Glutamatergic neuron (in vitro differentiated cells): ENCODE results near the gene PFDN1. TPM values are rescaled to one million over a fixed set of nuclear protein-coding genes. Genes with fewer than 3 reads are reported as not detected.

Source experiments
- DNase-seq: peaks from one replicate; pipeline ENCODE4 v3.0.0; 2022
- H3K27ac Mint-ChIP-seq: one replicate; pipeline ENCODE4 v1.8.0; 2020; ENCODE audit warnings: mild to moderate bottlenecking, mixed read lengths, inconsistent platforms; ENCODE audit not compliant: unreplicated experiment
- H3K27me3 Mint-ChIP-seq: one replicate; pipeline ENCODE4 v1.8.0; 2020; ENCODE audit warnings: mild to moderate bottlenecking, moderate library complexity, mixed read lengths, inconsistent platforms; ENCODE audit not compliant: unreplicated experiment
- H3K36me3 Mint-ChIP-seq: one replicate; pipeline ENCODE4 v1.8.0; 2020; ENCODE audit warnings: mild to moderate bottlenecking, mixed read lengths, inconsistent platforms; ENCODE audit not compliant: unreplicated experiment
- H3K4me1 Mint-ChIP-seq: one replicate; pipeline ENCODE4 v1.8.0; 2020; ENCODE audit warnings: mild to moderate bottlenecking, low read depth, mixed read lengths, inconsistent platforms; ENCODE audit not compliant: unreplicated experiment
- H3K4me3 Mint-ChIP-seq: one replicate; pipeline ENCODE4 v1.8.0; 2020; ENCODE audit warnings: mild to moderate bottlenecking, mixed read lengths, inconsistent platforms; ENCODE audit not compliant: unreplicated experiment
- H3K9me3 Mint-ChIP-seq: one replicate; pipeline ENCODE4 v1.8.0; 2020; ENCODE audit warnings: mild to moderate bottlenecking, moderate library complexity, mixed read lengths, inconsistent platforms; ENCODE audit not compliant: unreplicated experiment
- total RNA-seq: library from RNA; stranded (reverse); fragmentation: NEBNext Ultra II Directional; extraction: Animal tissue kit (Norgen Biotek cat#: 25700); gene quantifications from one replicate; pipeline ENCODE4 v1.2.1, GENCODE V29; 2021; ENCODE audit not compliant: unreplicated experiment
- TF ChIP-seq, protein P1 (sequence below): fragments of 200-600 bp; sonication (generic); IDR thresholded peaks from one replicate; pipeline ENCODE4 v1.5.0; 2021; ENCODE audit not compliant: partially characterized antibody, unreplicated experiment

The PFDN1 gene
- total RNA-seq, 1 donor from 2014 or later = 67.7 TPM

GRCh38 chr5:140217299-140218026 lies 85.4 kb downstream of the PFDN1 start:
- Mint-ChIP-seq H3K4me1 (no peaks in the 10 kb centered on the region), H3K9me3 (no peaks in the 10 kb centered on the region), H3K27me3 (no peaks in the 10 kb centered on the region), H3K36me3 (no peaks in the 10 kb centered on the region), H3K27ac (no peak overlapping the region), H3K4me3 (no peak overlapping the region)
- TF ChIP-seq, protein P1, sequence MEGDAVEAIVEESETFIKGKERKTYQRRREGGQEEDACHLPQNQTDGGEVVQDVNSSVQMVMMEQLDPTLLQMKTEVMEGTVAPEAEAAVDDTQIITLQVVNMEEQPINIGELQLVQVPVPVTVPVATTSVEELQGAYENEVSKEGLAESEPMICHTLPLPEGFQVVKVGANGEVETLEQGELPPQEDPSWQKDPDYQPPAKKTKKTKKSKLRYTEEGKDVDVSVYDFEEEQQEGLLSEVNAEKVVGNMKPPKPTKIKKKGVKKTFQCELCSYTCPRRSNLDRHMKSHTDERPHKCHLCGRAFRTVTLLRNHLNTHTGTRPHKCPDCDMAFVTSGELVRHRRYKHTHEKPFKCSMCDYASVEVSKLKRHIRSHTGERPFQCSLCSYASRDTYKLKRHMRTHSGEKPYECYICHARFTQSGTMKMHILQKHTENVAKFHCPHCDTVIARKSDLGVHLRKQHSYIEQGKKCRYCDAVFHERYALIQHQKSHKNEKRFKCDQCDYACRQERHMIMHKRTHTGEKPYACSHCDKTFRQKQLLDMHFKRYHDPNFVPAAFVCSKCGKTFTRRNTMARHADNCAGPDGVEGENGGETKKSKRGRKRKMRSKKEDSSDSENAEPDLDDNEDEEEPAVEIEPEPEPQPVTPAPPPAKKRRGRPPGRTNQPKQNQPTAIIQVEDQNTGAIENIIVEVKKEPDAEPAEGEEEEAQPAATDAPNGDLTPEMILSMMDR = no peak
- no peak for DNase-seq

- DNase-seq = no peak
- no peak overlapping the region for H3K4me3 Mint-ChIP-seq
- H3K27ac Mint-ChIP-seq = no peak overlapping the region
- no peaks in the 10 kb centered on the region for H3K36me3 Mint-ChIP-seq
- no peaks in the 10 kb centered on the region for H3K27me3 Mint-ChIP-seq
- H3K9me3 Mint-ChIP-seq = no peaks in the 10 kb centered on the region
- H3K4me1 Mint-ChIP-seq = no peaks in the 10 kb centered on the region
- TF ChIP-seq, protein P1 = no peak
These were observed 86.3 kb downstream of the PFDN1 start for GRCh38 chr5:140216478-140217074.

DNA sequence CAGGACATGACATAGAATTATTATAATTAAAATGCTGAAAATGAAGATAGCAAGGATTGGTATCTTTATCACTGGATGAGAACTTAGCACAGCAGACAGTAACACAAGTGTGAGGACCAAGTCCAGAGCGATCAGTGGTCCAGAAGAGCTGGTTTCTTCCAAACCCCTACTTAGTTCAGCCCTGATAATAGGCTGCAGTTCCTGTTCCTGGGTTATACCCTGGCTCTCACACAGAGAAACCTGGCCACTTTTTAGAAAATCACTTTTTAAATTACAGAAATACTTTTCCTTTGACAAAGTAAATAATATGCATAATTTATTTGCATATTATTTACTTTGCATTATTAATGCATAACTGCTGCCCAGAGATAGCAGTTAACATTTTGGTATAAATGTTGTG lies 87.6 kb downstream of the PFDN1 start:
- Mint-ChIP-seq H3K9me3 (no peaks in the 10 kb centered on the region), H3K4me3 (no peak overlapping the region), H3K27me3 (no peaks in the 10 kb centered on the region), H3K27ac (no peak overlapping the region), H3K4me1 (no peaks in the 10 kb centered on the region), H3K36me3 (no peaks in the 10 kb centered on the region)
- DNase-seq = no peak
- TF ChIP-seq, protein P1 = no peak

DNA sequence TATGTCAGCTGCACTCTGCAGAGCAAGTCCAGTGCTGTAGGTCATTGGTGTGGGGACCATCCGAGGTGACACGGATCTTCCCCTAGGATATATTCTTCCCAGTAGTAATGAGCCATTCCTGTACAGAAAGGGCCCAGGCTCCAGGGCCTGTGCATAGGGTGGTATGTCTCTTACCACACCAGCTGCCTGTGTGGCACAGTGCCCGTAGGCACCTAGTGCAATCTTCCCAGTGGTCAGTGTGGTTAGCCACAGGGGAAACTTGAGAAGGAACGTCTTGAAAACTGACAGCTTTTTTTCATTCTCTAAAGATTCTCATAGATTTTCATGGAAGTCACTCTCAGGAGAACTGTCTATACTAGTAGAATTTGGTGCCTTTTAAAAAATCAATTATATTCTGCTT lies 88.1 kb downstream of the PFDN1 start:
- Mint-ChIP-seq H3K4me1 (no peaks in the 10 kb centered on the region), H3K27ac (no peak overlapping the region), H3K9me3 (no peaks in the 10 kb centered on the region), H3K27me3 (no peaks in the 10 kb centered on the region), H3K4me3 (no peak overlapping the region), H3K36me3 (no peaks in the 10 kb centered on the region)
- DNase-seq = no peak
- TF ChIP-seq, protein P1 = no peak

GRCh38 chr5:140213370-140213983 lies 89.4 kb downstream of the PFDN1 start:
- H3K4me1 Mint-ChIP-seq = no peaks in the 10 kb centered on the region
- TF ChIP-seq, protein P1 = no peak
- H3K9me3 Mint-ChIP-seq = no peaks in the 10 kb centered on the region
- H3K27me3 Mint-ChIP-seq = no peaks in the 10 kb centered on the region
- H3K4me3 Mint-ChIP-seq = no peak overlapping the region
- H3K36me3 Mint-ChIP-seq = no peaks in the 10 kb centered on the region
- DNase-seq = no peak
- no peak overlapping the region for H3K27ac Mint-ChIP-seq
